WTC11 (cell line): ENCODE results near the gene CCDC88B. TPM values are rescaled to one million over a fixed set of nuclear protein-coding genes. Genes with fewer than 3 reads are reported as not detected.

Experiments
- CBFB ChIP-seq: sonication (generic); formaldehyde crosslinking; IDR thresholded peaks from 2 replicates; pipeline ENCODE4 v1.8.1; 2022; ENCODE audit warnings: mild to moderate bottlenecking, low read depth, missing genetic modification reagents
- CREM ChIP-seq: sonication (generic); formaldehyde crosslinking; IDR thresholded peaks from 2 replicates; pipeline ENCODE4 v1.8.1; 2022; ENCODE audit warnings: mild to moderate bottlenecking, missing genetic modification reagents, moderate library complexity
- E2F1 ChIP-seq: sonication (generic); formaldehyde crosslinking; IDR thresholded peaks from 2 replicates; pipeline ENCODE4 v1.8.0; 2022; ENCODE audit warnings: mild to moderate bottlenecking, missing genetic modification reagents
- E2F5 ChIP-seq: sonication (generic); formaldehyde crosslinking; IDR thresholded peaks from 2 replicates; pipeline ENCODE4 v1.8.1; 2022; ENCODE audit warnings: mild to moderate bottlenecking, moderate library complexity, missing genetic modification reagents
- ELF4 ChIP-seq: sonication (generic); formaldehyde crosslinking; IDR thresholded peaks from 2 replicates; pipeline ENCODE4 v1.8.1; 2022; ENCODE audit warnings: low read depth, mild to moderate bottlenecking, moderate library complexity, missing genetic modification reagents
- EMX1 ChIP-seq: fragments of 250-450 bp; sonication (Bioruptor Pico); IDR thresholded peaks from 2 replicates; pipeline ENCODE4 v1.8.0; 2021; ENCODE audit warnings: mild to moderate bottlenecking
- FOXJ3 ChIP-seq: sonication (generic); formaldehyde crosslinking; IDR thresholded peaks from 2 replicates; pipeline ENCODE4 v1.9.0; 2021; ENCODE audit warnings: missing genetic modification reagents, mild to moderate bottlenecking, borderline replicate concordance
- FOXP1 ChIP-seq: sonication (generic); formaldehyde crosslinking; IDR thresholded peaks from 2 replicates; pipeline ENCODE4 v1.8.0; 2022; ENCODE audit warnings: missing genetic modification reagents, mild to moderate bottlenecking, moderate library complexity, borderline replicate concordance
- JAZF1 ChIP-seq: fragments of 250-450 bp; sonication (Bioruptor Pico); IDR thresholded peaks from 2 replicates; pipeline ENCODE4 v1.9.0; 2021; ENCODE audit warnings: moderate library complexity, mild to moderate bottlenecking, inconsistent platforms
- JUN ChIP-seq: sonication (generic); formaldehyde crosslinking; IDR thresholded peaks from 2 replicates; pipeline ENCODE4 v1.8.0; 2023; ENCODE audit warnings: mild to moderate bottlenecking, missing genetic modification reagents
- KAT7 ChIP-seq: sonication (generic); formaldehyde crosslinking; IDR thresholded peaks from 2 replicates; pipeline ENCODE4 v1.8.1; 2023; ENCODE audit warnings: missing genetic modification reagents, mild to moderate bottlenecking, borderline replicate concordance
- MAX ChIP-seq: sonication (generic); formaldehyde crosslinking; IDR thresholded peaks from 2 replicates; pipeline ENCODE4 v1.8.0; 2022; ENCODE audit warnings: mild to moderate bottlenecking, missing genetic modification reagents
- MLX ChIP-seq: sonication (generic); formaldehyde crosslinking; IDR thresholded peaks from 2 replicates; pipeline ENCODE4 v1.8.1; 2023; ENCODE audit warnings: mild to moderate bottlenecking, missing genetic modification reagents, moderate library complexity
- NFE2L1 ChIP-seq: sonication (generic); formaldehyde crosslinking; IDR thresholded peaks from 2 replicates; pipeline ENCODE4 v1.8.1; 2023; ENCODE audit warnings: missing genetic modification reagents
- STAT6 ChIP-seq: sonication (generic); formaldehyde crosslinking; conservative IDR thresholded peaks from 2 replicates; pipeline ENCODE4 v1.8.1; 2023; ENCODE audit warnings: mild to moderate bottlenecking, low read depth, missing genetic modification reagents, moderate library complexity
- USF2 ChIP-seq: sonication (generic); formaldehyde crosslinking; IDR thresholded peaks from 2 replicates; pipeline ENCODE4 v1.8.1; 2023; ENCODE audit warnings: mild to moderate bottlenecking, missing genetic modification reagents, moderate library complexity
- ZNF121 ChIP-seq: sonication (generic); formaldehyde crosslinking; IDR thresholded peaks from 2 replicates; pipeline ENCODE4 v1.8.0; 2023; ENCODE audit warnings: missing genetic modification reagents
- ZNF219 ChIP-seq: sonication (generic); formaldehyde crosslinking; IDR thresholded peaks from 2 replicates; pipeline ENCODE4 v1.8.0; 2023; ENCODE audit warnings: missing genetic modification reagents, mild to moderate bottlenecking, borderline replicate concordance
- ZNF416 ChIP-seq: fragments of 250-450 bp; sonication (Bioruptor Pico); IDR thresholded peaks from 2 replicates; pipeline ENCODE4 v1.9.0; 2021; ENCODE audit warnings: mild to moderate bottlenecking, inconsistent platforms
- ZNF425 ChIP-seq: fragments of 250-450 bp; sonication (Bioruptor Pico); conservative IDR thresholded peaks from 2 replicates; pipeline ENCODE4 v1.9.0; 2021; ENCODE audit warnings: mild to moderate bottlenecking
- ZNF532 ChIP-seq: fragments of 250-450 bp; sonication (Bioruptor Pico); IDR thresholded peaks from 2 replicates; pipeline ENCODE4 v1.9.0; 2021; ENCODE audit warnings: mild to moderate bottlenecking, borderline replicate concordance
- total RNA-seq: library from RNA; stranded (reverse); gene quantifications from 3 replicates; pipeline ENCODE4 v1.2.3, GENCODE V29; 2021

CCDC88B gene
- total RNA-seq, 1 experiment from 2014 or later = 17.0 TPM

- TF ChIP-seq ZNF425 (no peak), ZNF532 (CRISPR knock-in tag) (no peak), ZNF416 (CRISPR knock-in tag) (no peak), JUN (0 out of 2 replicates have a peak, but pooled peaks have one; percentile 22), CBFB (CRISPR knock-in tag) (no peak), FOXJ3 (CRISPR knock-in tag) (no peak), USF2 (CRISPR knock-in tag) (peak; percentile 72), MLX (CRISPR knock-in tag) (no peak), JAZF1 (CRISPR knock-in tag) (no peak), FOXP1 (CRISPR knock-in tag) (no peak), ELF4 (CRISPR knock-in tag) (no peak), NFE2L1 (CRISPR knock-in tag) (no peak; the same call in 1 of the 2 replicates), EMX1 (no peak), ZNF121 (CRISPR knock-in tag) (no peak), KAT7 (CRISPR knock-in tag) (peak; percentile 67; the same call in 1 of the 2 replicates), E2F5 (CRISPR knock-in tag) (no peak), MAX (CRISPR knock-in tag) (peak; percentile 75), E2F1 (no peak), ZNF219 (no peak), STAT6 (CRISPR knock-in tag) (no peak), CREM (CRISPR knock-in tag) (0 out of 2 replicates have a peak, but pooled peaks have one; percentile 39)
Observed at GRCh38 chr11:64305691-64306562, 34.1 kb upstream of the CCDC88B start (continued).
